Measurements from ENCODE around the gene ZNF654. TPM values are rescaled to one million over a fixed set of nuclear protein-coding genes. Genes with fewer than 3 reads are reported as not detected.

The ZNF654 gene
- total and polyA plus RNA-seq, 2 donors (not counting 3 experiments of a cell fraction or from before 2014, with no cell fraction given) = 2.9 to 14.6 TPM

GRCh38 chr3:88093266-88093665, 34.2 kb downstream of the ZNF654 start:
- intact Hi-C loops (cut with micrococcal nuclease) (no loop called here), dilution Hi-C loops (cut with MboI; ENCODE audit: extremely low pct_ligation_motif_present, low sequenced_read_pairs) (no loop called here)
- Histone ChIP-seq H2AFZ (ENCODE audit: low read depth, low read length) (no peak overlapping the region), H3K4me3 (replicated peaks in 1 of 3; ENCODE audit: insufficient read depth in 1 of 3, low read depth in 1 of 3, low read length in 3 of 3) (no peak overlapping the region), H3K9me3 (replicated peaks; ENCODE audit: control insufficient read depth, insufficient read depth, low read length) (no peaks in the 10 kb centered on the region), H4K20me1 (replicated peaks; ENCODE audit: control insufficient read depth, extremely low read depth, insufficient read depth, low read length) (no peaks in the 10 kb centered on the region), H3K27me3 (ENCODE audit: control insufficient read depth in 2 of 2, insufficient read depth in 2 of 2, low read length in 2 of 2) (no peaks in the 10 kb centered on the region), H3K79me2 (ENCODE audit: control insufficient read depth, insufficient read depth, low read length) (peaks cover 24% of the 10 kb centered on the region), H3K4me2 (ENCODE audit: insufficient read depth, low read length) (no peak overlapping the region), H3K4me1 (ENCODE audit: control insufficient read depth, extremely low read depth, insufficient read depth, low read length) (no peaks in the 10 kb centered on the region), H3K9ac (replicated peaks; ENCODE audit: extremely low read depth, insufficient read depth, low read length) (no peak overlapping the region), H3K9me1 (replicated peaks; ENCODE audit: control insufficient read depth, extremely low read depth, insufficient read depth, low read length) (no peaks in the 10 kb centered on the region), H3K36me3 (ENCODE audit: control insufficient read depth in 2 of 2, extremely low read depth in 1 of 2, insufficient read depth in 2 of 2, low read length in 2 of 2) (no peaks in the 10 kb centered on the region), H3K27ac (ENCODE audit: insufficient read depth, low read depth, low read length) (no peak overlapping the region)
- DNase-seq (ENCODE audit: low read depth, low spot score) (no peak), FAIRE-seq (no peak)
- ChIA-PET POLR2A (no interaction called here), CTCF (interaction anchor here (6.4 kb wide), 1 partner anchor 19 kb away, joined by 33 read pairs; no protein-coding TSS in a partner anchor)
- TF ChIP-seq MAX (IDR thresholded peaks at IDR 0.05; ENCODE audit: insufficient read depth, insufficient read length) (no peak), JUN (IDR thresholded peaks at IDR 0.05; ENCODE audit: borderline replicate concordance, insufficient read depth, insufficient read length, low read depth) (no peak), CTCF (IDR thresholded peaks at IDR 0.05; ENCODE audit: extremely low read depth in 1 of 2, insufficient read depth in 1 of 2, low read depth in 1 of 2, low read length in 2 of 2) (no peak)
- no TSS peak for BruUV-seq (replicated peaks)

- Histone ChIP-seq H3K79me2 (ENCODE audit: control insufficient read depth, insufficient read depth, low read length) (peaks cover 26% of the 10 kb centered on the region), H3K9me1 (replicated peaks; ENCODE audit: control insufficient read depth, extremely low read depth, insufficient read depth, low read length) (no peaks in the 10 kb centered on the region), H3K4me3 (replicated peaks in 1 of 3; ENCODE audit: insufficient read depth in 1 of 3, low read depth in 1 of 3, low read length in 3 of 3) (no peak overlapping the region), H3K9ac (replicated peaks; ENCODE audit: extremely low read depth, insufficient read depth, low read length) (no peak overlapping the region), H2AFZ (ENCODE audit: low read depth, low read length) (no peak overlapping the region), H3K36me3 (ENCODE audit: control insufficient read depth in 2 of 2, extremely low read depth in 1 of 2, insufficient read depth in 2 of 2, low read length in 2 of 2) (no peaks in the 10 kb centered on the region), H3K27me3 (ENCODE audit: control insufficient read depth in 2 of 2, insufficient read depth in 2 of 2, low read length in 2 of 2) (no peaks in the 10 kb centered on the region), H3K27ac (ENCODE audit: insufficient read depth, low read depth, low read length) (no peak overlapping the region), H4K20me1 (replicated peaks; ENCODE audit: control insufficient read depth, extremely low read depth, insufficient read depth, low read length) (no peaks in the 10 kb centered on the region), H3K9me3 (replicated peaks; ENCODE audit: control insufficient read depth, insufficient read depth, low read length) (no peaks in the 10 kb centered on the region), H3K4me2 (ENCODE audit: insufficient read depth, low read length) (no peak overlapping the region), H3K4me1 (ENCODE audit: control insufficient read depth, extremely low read depth, insufficient read depth, low read length) (peaks cover 11% of the 10 kb centered on the region)
- no peak for FAIRE-seq
- no TSS peak for BruUV-seq (replicated peaks)
- TF ChIP-seq GATA2 (IDR thresholded peaks at IDR 0.05; ENCODE audit: insufficient read depth, insufficient read length, low read depth, low read length) = no peak
- no peak for TF ChIP-seq FOS (IDR thresholded peaks at IDR 0.05; ENCODE audit: borderline replicate concordance, insufficient read depth, low read length)
- no peak for TF ChIP-seq CTCF (IDR thresholded peaks at IDR 0.05; ENCODE audit: extremely low read depth in 1 of 2, insufficient read depth in 1 of 2, low read depth in 1 of 2, low read length in 2 of 2)
- no peak for TF ChIP-seq MAX (IDR thresholded peaks at IDR 0.05; ENCODE audit: insufficient read depth, insufficient read length)
- dilution Hi-C loops (cut with MboI; ENCODE audit: extremely low pct_ligation_motif_present, low sequenced_read_pairs) = no loop called here
- CTCF ChIA-PET = interaction anchor here (1.5 to 1.9 kb wide), 2 partner anchors 12 to 98 kb away, joined by 3 to 7 read pairs; no protein-coding TSS in a partner anchor
- no peak for DNase-seq (ENCODE audit: low read depth, low spot score)
- intact Hi-C loops (cut with micrococcal nuclease) = no loop called here
- POLR2A ChIA-PET = no interaction called here
Measured at GRCh38 chr3:88101142-88101541, 42.1 kb downstream of the ZNF654 start.

Measured in endothelial cell of umbilical vein (primary cell).